K562 (cell line): Measurements from ENCODE around the gene PPM1H. TPM values are rescaled to one million over a fixed set of nuclear protein-coding genes. Genes with fewer than 3 reads are reported as not detected.

Experiments used
- ATAC-seq: fragments of 200-7000 bp; cut with Tn5 transposase; 3 replicates; pipeline ENCODE4 v1.9.1; 2020; ENCODE audit warnings: moderate library complexity
- BruUV-seq: library from RNA; stranded (reverse); fragments of 400-500 nt; replicated peaks from 2 replicates; lab custom pipeline; 2021; lab: Mats Ljungman, UMichigan
- CTCF ChIA-PET: fragments of 300-600 bp; formaldehyde crosslinking; extraction: SDS; loops from one replicate; lab custom pipeline; 2021; ENCODE audit warnings: low intra/inter-chr PET ratio; lab: Yijun Ruan, JAX
- POLR2A ChIA-PET: fragments of 300-600, 350-650 bp; sonication (Branson Sonifier 250); formaldehyde crosslinking; extraction: SDS; loops from one replicate; lab custom pipeline; 2021; ENCODE audit warnings: antibody characterized with exemption, inconsistent platforms; lab: Yijun Ruan, JAX
- DNase-seq, 4 experiments: peaks; one replicate each; pipeline versions ENCODE4 v3.0.0 to v3.0.0-alpha.2; 2011 to 2018; ENCODE audit warnings: low spot score in 3 of 4, mixed read lengths in 3 of 4; ENCODE audit errors: extremely low read depth in 1 of 4
- FAIRE-seq: peaks from 2 replicates; lab custom pipeline; 2011; peaks lifted over from hg19 to GRCh38; lab: Jason Lieb, UNC
- H2AFZ ChIP-seq: 2 replicates; pipeline ENCODE4 v1.6.0; 2011; ENCODE audit warnings: low read depth, low read length, control low read depth, inconsistent platforms
- H3K27ac ChIP-seq: fragments of 200-600 bp; 3 replicates; pipeline ENCODE4 v1.8.0; 2011; ENCODE audit warnings: low read depth, mild to moderate bottlenecking, control low read depth, inconsistent platforms, low read length, moderate library complexity, mixed read lengths; ENCODE audit errors: extremely low read depth
- H3K27me3 ChIP-seq, 2 experiments: fragments of 300-600 bp in 1 of 2; 2 replicates in 1 of 2; 3 replicates in 1 of 2; pipeline versions ENCODE4 v1.6.0 to v1.8.0; 2011; ENCODE audit warnings: inconsistent platforms in 2 of 2, low read length in 2 of 2, mild to moderate bottlenecking in 1 of 2, mixed read lengths in 1 of 2, moderate library complexity in 1 of 2; ENCODE audit not compliant: control insufficient read depth in 2 of 2, insufficient read depth in 2 of 2
- H3K36me3 ChIP-seq: fragments of 300-600 bp; 3 replicates; pipeline ENCODE4 v1.8.0; 2011; ENCODE audit warnings: mild to moderate bottlenecking, low read length, inconsistent platforms; ENCODE audit not compliant: control insufficient read depth, insufficient read depth
- H3K4me1 ChIP-seq, 2 experiments: fragments of 200-600 bp in 1 of 2; replicated peaks in 1 of 2; 2 replicates in 1 of 2; 3 replicates in 1 of 2; pipeline versions ENCODE4 v1.5.1 to v1.8.0; 2011; ENCODE audit warnings: inconsistent platforms in 2 of 2, low read length in 2 of 2, mild to moderate bottlenecking in 1 of 2, mixed read lengths in 1 of 2, moderate library complexity in 1 of 2; ENCODE audit not compliant: control insufficient read depth in 2 of 2, insufficient read depth in 2 of 2
- H3K4me2 ChIP-seq: 2 replicates; pipeline ENCODE4 v1.6.1; 2011; ENCODE audit warnings: low read length, control low read depth, inconsistent platforms, mixed read lengths; ENCODE audit not compliant: insufficient read depth
- H3K4me3 ChIP-seq: fragments of 200-600 bp; sonication (generic), shearing (Covaris generic); 2 replicates; pipeline ENCODE4 v1.5.1; 2016; ENCODE audit warnings: control low read depth, inconsistent platforms
- H3K79me2 ChIP-seq: fragments of 200-600 bp; 3 replicates; pipeline ENCODE4 v1.8.0; 2011; ENCODE audit warnings: low read length, inconsistent platforms; ENCODE audit not compliant: control insufficient read depth, insufficient read depth
- H3K9ac ChIP-seq, 2 experiments: 2 replicates each; pipeline versions ENCODE4 v1.6.0 to v1.6.1; 2011; ENCODE audit warnings: low read depth in 2 of 2, low read length in 2 of 2, control low read depth in 1 of 2, inconsistent platforms in 1 of 2, mild to moderate bottlenecking in 1 of 2, mixed read lengths in 1 of 2; ENCODE audit not compliant: insufficient read depth in 1 of 2
- H3K9me1 ChIP-seq: one replicate; pipeline ENCODE4 v1.6.0; 2011; ENCODE audit warnings: inconsistent platforms, mild to moderate bottlenecking, low read length, moderate library complexity; ENCODE audit not compliant: control insufficient read depth, insufficient read depth
- H3K9me3 ChIP-seq: replicated peaks from 2 replicates; pipeline ENCODE4 v1.5.1; 2011; ENCODE audit warnings: low read depth, low read length, inconsistent platforms; ENCODE audit not compliant: control insufficient read depth, insufficient read depth
- H4K20me1 ChIP-seq: replicated peaks from 2 replicates; pipeline ENCODE4 v1.6.1; 2011; ENCODE audit warnings: low read length, inconsistent platforms, mixed read lengths; ENCODE audit not compliant: control insufficient read depth, insufficient read depth
- ATF2 ChIP-seq: sonication (generic); formaldehyde crosslinking; IDR thresholded peaks from 2 replicates; pipeline ENCODE4 v1.8.1; 2022; ENCODE audit warnings: missing genetic modification reagents
- GTF2F1 ChIP-seq: IDR thresholded peaks from 2 replicates; pipeline ENCODE4 v1.6.1; 2011; ENCODE audit warnings: low read depth, low read length, improper control_type of control experiment
- MAX ChIP-seq: sonication (generic); formaldehyde crosslinking; IDR thresholded peaks from 2 replicates; pipeline ENCODE4 v1.9.0; 2022; ENCODE audit warnings: mild to moderate bottlenecking, missing genetic modification reagents
- RCOR1 ChIP-seq, 2 experiments: IDR thresholded peaks; 2 replicates each; pipeline ENCODE4 v1.6.1; 2012; ENCODE audit warnings: low read depth in 2 of 2, low read length in 2 of 2, borderline replicate concordance in 1 of 2, improper control_type of control experiment in 1 of 2
- RHOXF2B ChIP-seq: fragments of 250-450 bp; sonication (Bioruptor Pico); conservative IDR thresholded peaks from 2 replicates; pipeline ENCODE4 v1.5.1; 2021
- TAF7 ChIP-seq: fragments of 450-650 bp; IDR thresholded peaks from 2 replicates; pipeline ENCODE4 v1.6.1; 2016; ENCODE audit warnings: missing genetic modification characterization, missing compliant biosample characterization
- XRCC3 ChIP-seq: fragments of 450-650 bp; IDR thresholded peaks from 2 replicates; pipeline ENCODE4 v1.6.1; 2017; ENCODE audit warnings: mild to moderate bottlenecking, moderate library complexity
- ZBTB8A ChIP-seq: fragments of 450-650 bp; IDR thresholded peaks from 2 replicates; pipeline ENCODE4 v1.6.1; 2018; ENCODE audit warnings: mild to moderate bottlenecking, moderate library complexity; ENCODE audit not compliant: partially characterized antibody
- ZC3H8 ChIP-seq: fragments of 450-650 bp; IDR thresholded peaks from 2 replicates; pipeline ENCODE4 v1.6.1; 2017
- WGBS: fragments of 100-300 bp; shearing (Covaris generic); methylation state at CpG from one replicate; pipeline ENCODE4 v1.1.6; 2016; ENCODE audit warnings: low coverage, mixed read lengths; ENCODE audit not compliant: insufficient coverage; ENCODE audit errors: missing lambda C conversion rate; 5-methylcytosine and 5-hydroxymethylcytosine counted together
- in situ Hi-C: fragments of 300-500 bp; cut with MboI; formaldehyde crosslinking; loops from 4 replicates; pipeline ENCODE4 v1.15.0; 2018; ENCODE audit warnings: inconsistent platforms, mixed read lengths
- intact Hi-C: fragments of 100-400 bp; cut with micrococcal nuclease; formaldehyde crosslinking; loops from 2 replicates; pipeline ENCODE4 v1.14.2; 2022
- polyA plus RNA-seq, 8 experiments: library from polyadenylated mRNA; depleted of rRNA in 4 of 8; stranded (reverse) in 5 of 8; unstranded in 3 of 8; fragments of >200 nt; fragmentation: Nextera tagmentation in 2 of 8; fragmentation: Illumina TruSeq in 1 of 8; extraction: Ambion mirVana in 2 of 8; extraction: Trizol in 1 of 8; gene quantifications; 2 replicates each; pipeline versions ENCODE4 v1.2.1 to v1.2.3, GENCODE V29; 2011 to 2014; ENCODE audit warnings: inconsistent platforms in 1 of 8, missing spikeins in 1 of 8
- total RNA-seq, 7 experiments: library from RNA; depleted of rRNA in 6 of 7; stranded (reverse); fragments of >200 nt in 6 of 7; fragmentation: Illumina TruSeq in 2 of 7; extraction: Trizol in 2 of 7; gene quantifications; 2 replicates each; pipeline versions ENCODE4 v1.2.1 to v1.2.3, GENCODE V29; 2011 to 2021; ENCODE audit warnings: low replicate concordance in 1 of 7

Gene PPM1H
- total and polyA plus RNA-seq, 9 of the 15 experiments (the other 6 are each of a cell fraction or from before 2014, with no cell fraction given): 5.3 to 29.3 (median 11.3) TPM

GRCh38 chr12:62873116-62873825 is 61.7 kb downstream of the PPM1H start:
- intact Hi-C loops (no loop called here), in situ Hi-C loops (no loop called here)
- BruUV-seq: no TSS peak
- TF ChIP-seq RCOR1 (IDR thresholded peaks at IDR 0.05; ENCODE audit: borderline replicate concordance in 1 of 2, low read depth in 2 of 2, low read length in 2 of 2) (no peak), ZBTB8A (no peak), RHOXF2B (CRISPR knock-in tag) (no peak), XRCC3 (no peak), ZC3H8 (no peak), GTF2F1 (no peak), ATF2 (CRISPR knock-in tag) (no peak), TAF7 (tag) (no peak), MAX (CRISPR knock-in tag) (no peak)
- Histone ChIP-seq H2AFZ (no peak overlapping the region), H3K9me3 (no peaks in the 10 kb centered on the region), H4K20me1 (no peaks in the 10 kb centered on the region), H3K9ac (no peak overlapping the region), H3K79me2 (peaks cover 6% of the 10 kb centered on the region; the same call in 1 of the 3 replicates), H3K27ac (no peak overlapping the region), H3K4me2 (no peak overlapping the region), H3K27me3 (no peaks in the 10 kb centered on the region), H3K4me3 (no peak overlapping the region), H3K36me3 (peaks cover 4% of the 10 kb centered on the region; the same call in 1 of the 3 replicates), H3K4me1 (no peaks in the 10 kb centered on the region; a peak in 1 of 5 replicates), H3K9me1 (no peaks in the 10 kb centered on the region)
- ATAC-seq: no peak
- no peak for FAIRE-seq
- CTCF ChIA-PET: no interaction called here
- POLR2A ChIA-PET: no interaction called here
- WGBS: 45% methylated on average over 6 of the region's 6 CpGs
- no peak for DNase-seq
